AG04450 (cell line): ENCODE measurements around the gene SMTNL2. TPM values are rescaled to one million over a fixed set of nuclear protein-coding genes. Genes with fewer than 3 reads are reported as not detected.

Experiments used
- CTCF ChIA-PET: fragments of 300-600, 350-600 bp; formaldehyde crosslinking; extraction: SDS; loops from one replicate; lab custom pipeline; 2022; ENCODE audit warnings: antibody characterized with exemption, inconsistent platforms; lab: Charles Lee
- POLR2A ChIA-PET: fragments of 350-600 bp; formaldehyde crosslinking; extraction: SDS; loops from one replicate; lab custom pipeline; 2021; ENCODE audit warnings: antibody characterized with exemption, inconsistent platforms; lab: Yijun Ruan, JAX
- DNase-seq: peaks from one replicate; pipeline ENCODE4 v3.0.0-alpha.2; 2011; ENCODE audit warnings: low read depth, low spot score
- H3K27ac ChIP-seq: one replicate; pipeline ENCODE4 v1.5.1; 2012; ENCODE audit warnings: low read depth, low read length, control low read depth
- H3K27me3 ChIP-seq: one replicate; pipeline ENCODE4 v1.6.0; 2012; ENCODE audit warnings: low read length; ENCODE audit not compliant: control insufficient read depth, insufficient read depth
- H3K4me3 ChIP-seq: 2 replicates; pipeline ENCODE4 v1.5.1; 2011; ENCODE audit warnings: mild to moderate bottlenecking, low read depth, low read length, control low read depth
- H3K9me3 ChIP-seq: 2 replicates; pipeline ENCODE4 v1.5.1; 2012; ENCODE audit warnings: low read length; ENCODE audit not compliant: control insufficient read depth, insufficient read depth
- polyA plus RNA-seq: library from polyadenylated mRNA; depleted of rRNA; stranded (reverse); fragments of >200 nt; gene quantifications from 2 replicates; pipeline ENCODE4 v1.2.3, GENCODE V29; 2011
- TF ChIP-seq, protein P1 (sequence below): IDR thresholded peaks from 2 replicates; pipeline ENCODE4 v1.5.1; 2011; ENCODE audit warnings: low read depth, low read length, control low read depth, inconsistent platforms

The SMTNL2 gene
- polyA plus RNA-seq, 1 experiment, result 0.04 TPM

GRCh38 chr17:4616476-4616875, 32.1 kb downstream of the SMTNL2 start:
- Histone ChIP-seq H3K9me3 (no peaks in the 10 kb centered on the region), H3K4me3 (no peak overlapping the region), H3K27me3 (peaks cover 18% of the 10 kb centered on the region), H3K27ac (no peak overlapping the region)
- ChIA-PET CTCF (interaction anchor here (1.5 to 3.6 kb wide), 2 partner anchors 10 to 50 kb away, joined by 7 to 22 read pairs; no protein-coding TSS in a partner anchor), POLR2A (interaction anchor here (1.6 kb wide), 1 partner anchor 17 kb away, joined by 20 read pairs; no protein-coding TSS in a partner anchor)
- TF ChIP-seq, protein P1, sequence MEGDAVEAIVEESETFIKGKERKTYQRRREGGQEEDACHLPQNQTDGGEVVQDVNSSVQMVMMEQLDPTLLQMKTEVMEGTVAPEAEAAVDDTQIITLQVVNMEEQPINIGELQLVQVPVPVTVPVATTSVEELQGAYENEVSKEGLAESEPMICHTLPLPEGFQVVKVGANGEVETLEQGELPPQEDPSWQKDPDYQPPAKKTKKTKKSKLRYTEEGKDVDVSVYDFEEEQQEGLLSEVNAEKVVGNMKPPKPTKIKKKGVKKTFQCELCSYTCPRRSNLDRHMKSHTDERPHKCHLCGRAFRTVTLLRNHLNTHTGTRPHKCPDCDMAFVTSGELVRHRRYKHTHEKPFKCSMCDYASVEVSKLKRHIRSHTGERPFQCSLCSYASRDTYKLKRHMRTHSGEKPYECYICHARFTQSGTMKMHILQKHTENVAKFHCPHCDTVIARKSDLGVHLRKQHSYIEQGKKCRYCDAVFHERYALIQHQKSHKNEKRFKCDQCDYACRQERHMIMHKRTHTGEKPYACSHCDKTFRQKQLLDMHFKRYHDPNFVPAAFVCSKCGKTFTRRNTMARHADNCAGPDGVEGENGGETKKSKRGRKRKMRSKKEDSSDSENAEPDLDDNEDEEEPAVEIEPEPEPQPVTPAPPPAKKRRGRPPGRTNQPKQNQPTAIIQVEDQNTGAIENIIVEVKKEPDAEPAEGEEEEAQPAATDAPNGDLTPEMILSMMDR, result no peak
- no peak for DNase-seq

DNA sequence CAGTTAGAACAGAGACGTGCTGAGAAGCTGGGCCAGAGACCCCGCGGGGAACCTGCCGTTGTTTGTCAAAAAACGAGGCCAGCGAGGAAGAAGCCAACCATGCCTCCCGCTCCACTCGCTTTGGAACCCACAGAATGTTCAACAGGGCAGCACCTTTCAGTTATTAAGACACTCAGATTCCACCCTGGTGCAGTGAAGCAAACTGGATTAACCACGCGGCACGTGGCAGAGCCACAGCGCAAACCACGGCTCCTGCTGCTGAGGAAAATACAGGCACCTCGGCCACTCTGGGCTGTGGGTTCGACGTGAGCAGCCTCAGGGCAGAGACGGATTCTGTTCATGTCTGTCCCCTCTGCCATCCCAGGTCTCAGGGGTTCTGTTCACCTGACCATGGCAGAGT, 32.8 kb downstream of the SMTNL2 start:
- ChIA-PET CTCF (interaction anchor here (1.5 to 3.6 kb wide), 2 partner anchors 9 to 50 kb away, joined by 7 to 22 read pairs; no protein-coding TSS in a partner anchor), POLR2A (no interaction called here)
- no peak for DNase-seq
- Histone ChIP-seq H3K27me3 (peaks cover 18% of the 10 kb centered on the region), H3K9me3 (no peaks in the 10 kb centered on the region), H3K4me3 (no peak overlapping the region), H3K27ac (no peak overlapping the region)
- TF ChIP-seq, protein P1, result no peak

GRCh38 chr17:4617590-4618351, 33.4 kb downstream of the SMTNL2 start:
- CTCF ChIA-PET, result no interaction called here
- no peak for DNase-seq
- no peak overlapping the region for H3K4me3 ChIP-seq
- H3K27ac ChIP-seq, result no peak overlapping the region
- no peaks in the 10 kb centered on the region for H3K9me3 ChIP-seq
- peaks cover 18% of the 10 kb centered on the region for H3K27me3 ChIP-seq
- TF ChIP-seq, protein P1, result no peak
- POLR2A ChIA-PET, result no interaction called here

GRCh38 chr17:4620531-4621101, 36.3 kb downstream of the SMTNL2 start:
- ChIA-PET CTCF (interaction anchor here (0.9 kb wide), 1 partner anchor 54 kb away, joined by 3 read pairs; no protein-coding TSS in a partner anchor), POLR2A (no interaction called here)
- Histone ChIP-seq H3K27ac (no peak overlapping the region), H3K9me3 (no peaks in the 10 kb centered on the region), H3K4me3 (no peak overlapping the region), H3K27me3 (peaks cover 25% of the 10 kb centered on the region)
- TF ChIP-seq, protein P1, result no peak
- no peak for DNase-seq

- H3K27me3 ChIP-seq, result peaks cover 15% of the 10 kb centered on the region
- TF ChIP-seq, protein P1, result no peak
- no peak overlapping the region for H3K27ac ChIP-seq
- POLR2A ChIA-PET, result no interaction called here
- no peak for DNase-seq
- no peak overlapping the region for H3K4me3 ChIP-seq
- H3K9me3 ChIP-seq, result no peaks in the 10 kb centered on the region
- CTCF ChIA-PET, result interaction anchor here (6.3 kb wide), 1 partner anchor 55 kb away, joined by 295 read pairs; no protein-coding TSS in a partner anchor
Observed at GRCh38 chr17:4622375-4622774, 38.0 kb downstream of the SMTNL2 start.
